Activated gamma-delta T cell (primary cell): ENCODE results near the gene SPDEF.
A peak's percentile ranks its signal among the peaks of the same experiment; 100 is the strongest.

ENCODE experiments used
- DNase-seq: peaks from one replicate; lab custom pipeline; 2025; lab: John Stamatoyannopoulos, UW

The SPDEF gene

DNA sequence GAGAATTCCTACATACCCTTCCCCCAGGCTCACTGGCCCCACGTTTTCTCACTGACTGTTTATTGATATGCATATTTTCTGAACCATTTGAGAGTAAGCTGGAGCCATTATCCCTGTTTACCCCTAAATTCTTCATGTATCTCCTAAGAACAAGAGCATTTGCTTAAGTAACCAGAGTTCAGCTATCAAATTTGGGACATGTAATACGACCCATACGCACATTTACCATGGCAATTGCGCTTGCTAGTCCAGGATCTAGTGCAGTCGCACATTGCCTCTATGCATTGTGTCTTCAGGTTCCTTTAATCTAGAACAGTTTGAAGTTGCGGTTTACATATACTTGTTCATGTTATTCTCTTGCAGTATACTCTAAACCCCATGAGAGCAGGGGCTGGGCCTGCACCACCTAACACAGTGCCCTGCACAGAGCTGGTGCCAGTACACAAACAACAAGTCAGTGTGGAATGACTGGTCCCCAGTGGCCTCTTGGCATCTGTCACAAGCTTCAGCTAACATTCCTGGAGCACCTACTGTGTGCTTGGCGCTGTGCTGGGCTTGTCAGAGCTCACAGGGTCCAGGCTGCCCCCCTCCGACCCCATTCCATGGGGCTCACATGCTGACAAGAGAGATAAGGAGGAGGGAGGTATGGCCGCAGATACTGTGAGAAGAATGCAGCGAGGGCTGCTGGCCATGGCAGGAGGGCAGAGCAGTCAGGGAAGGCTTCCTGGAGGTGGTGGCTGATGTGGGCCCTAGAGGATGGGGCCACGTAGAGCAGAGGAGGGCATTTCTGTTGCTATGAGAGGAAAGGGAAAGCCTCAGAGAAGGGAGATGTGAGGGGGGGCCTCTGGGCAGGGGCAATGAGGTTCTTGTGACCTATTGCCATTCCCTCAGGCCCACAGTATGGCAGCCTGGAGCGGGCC is 28.1 kb downstream of the SPDEF start:
- no peak for DNase-seq

DNA sequence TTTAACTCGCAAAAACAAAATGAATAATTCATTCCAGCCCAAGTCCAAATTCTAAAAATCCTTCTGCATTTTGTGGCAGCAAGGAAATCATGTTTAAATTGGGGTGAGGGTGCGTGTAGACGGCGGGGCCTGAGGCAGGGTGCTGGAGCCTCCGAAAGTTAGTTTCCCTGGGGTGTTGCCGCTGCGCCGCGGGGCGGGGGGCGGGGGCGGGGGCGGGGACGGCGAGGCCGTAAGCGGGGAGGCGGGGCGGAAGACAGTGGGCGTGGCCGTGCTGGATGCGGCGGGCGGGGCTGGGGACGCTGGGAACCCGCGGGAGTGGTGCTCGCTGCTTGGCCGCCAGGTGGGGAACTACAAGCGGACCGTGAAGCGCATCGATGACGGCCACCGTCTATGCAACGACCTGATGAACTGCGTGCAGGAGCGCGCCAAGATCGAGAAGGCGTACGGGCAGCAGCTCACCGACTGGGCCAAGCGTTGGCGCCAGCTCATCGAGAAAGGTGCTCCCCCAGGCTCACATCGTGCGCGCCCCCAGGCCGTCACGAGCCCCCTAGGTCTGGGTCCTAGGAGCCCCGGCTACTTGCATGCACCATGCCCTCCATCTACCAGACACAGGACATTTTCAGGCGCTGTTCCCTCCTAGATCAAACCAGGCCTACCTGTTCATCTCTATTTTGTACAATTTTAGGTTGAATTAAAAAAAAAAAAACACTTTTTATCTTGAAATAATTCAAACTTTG is 29.0 kb downstream of the SPDEF start:
- DNase-seq: peak; percentile 89

DNA sequence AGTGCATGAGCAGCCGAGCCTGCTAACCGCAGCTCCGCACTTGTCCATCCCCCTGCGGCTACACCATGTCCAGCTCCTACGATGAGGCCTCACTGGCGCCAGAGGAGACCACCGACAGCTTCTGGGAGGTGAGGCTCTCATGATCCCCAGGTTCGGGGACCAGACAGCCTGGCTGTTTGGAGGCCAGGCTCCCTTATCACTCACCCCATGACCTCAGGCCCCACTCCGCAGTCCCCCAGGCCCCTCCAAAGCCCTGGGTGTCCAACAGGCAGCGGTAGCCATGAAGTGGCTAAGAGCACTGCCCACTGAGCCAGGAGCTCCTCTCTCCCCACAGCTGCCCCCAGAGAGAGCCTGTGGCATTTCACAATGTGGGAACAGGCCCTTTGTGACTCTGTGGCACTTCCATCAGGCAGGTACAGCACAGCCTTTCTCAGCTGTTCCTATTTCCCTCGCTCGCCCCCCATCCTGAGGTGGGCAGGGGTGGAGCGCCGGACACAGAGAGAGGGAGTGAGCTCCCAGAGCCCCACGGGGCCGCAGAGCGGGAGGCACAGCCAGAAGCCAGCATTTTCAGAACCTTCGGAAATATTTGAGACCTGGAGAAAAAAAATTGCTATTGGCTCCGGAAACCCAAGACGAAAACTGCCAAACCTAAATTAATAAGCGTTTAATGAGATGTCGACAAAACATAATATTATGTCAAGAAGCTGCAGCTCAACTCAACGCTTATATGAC is 29.7 kb downstream of the SPDEF start:
- no peak for DNase-seq

DNA sequence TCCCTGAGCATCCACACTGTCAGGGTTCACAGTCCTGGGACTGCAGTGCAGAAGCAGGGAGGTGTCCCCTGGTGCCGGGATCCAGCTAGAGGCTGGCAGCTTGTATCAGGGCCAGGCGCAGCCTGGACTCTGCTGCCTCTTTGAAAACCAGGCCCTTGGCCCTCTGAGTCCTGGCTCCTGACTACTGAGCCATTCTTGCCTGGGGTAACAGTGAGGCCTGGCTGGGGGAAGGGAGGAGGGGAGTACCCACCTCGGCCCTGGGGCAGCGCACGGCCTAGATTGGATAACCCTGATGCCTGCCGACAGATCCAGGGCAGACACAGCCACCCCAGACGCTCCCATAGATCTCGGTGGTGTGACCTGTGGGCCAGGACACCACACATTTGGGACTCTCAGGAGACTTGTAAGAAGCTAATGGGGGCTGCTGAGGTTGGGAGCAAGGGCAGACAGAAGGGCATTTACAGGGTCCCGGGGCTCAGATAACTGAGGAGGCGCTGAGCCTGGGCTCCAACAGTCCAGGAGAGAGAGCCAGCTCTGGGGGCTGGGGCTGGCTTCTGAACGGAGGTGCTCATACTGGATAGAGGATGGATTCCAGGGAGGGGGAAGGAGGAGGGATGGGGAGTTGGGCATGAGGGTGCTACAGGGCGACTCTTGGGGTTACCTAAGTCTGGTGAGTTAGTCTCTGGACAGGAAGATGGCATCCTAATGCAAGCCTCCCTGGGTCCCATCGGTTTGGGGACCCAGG is 30.5 kb downstream of the SPDEF start:
- no peak for DNase-seq

DNA sequence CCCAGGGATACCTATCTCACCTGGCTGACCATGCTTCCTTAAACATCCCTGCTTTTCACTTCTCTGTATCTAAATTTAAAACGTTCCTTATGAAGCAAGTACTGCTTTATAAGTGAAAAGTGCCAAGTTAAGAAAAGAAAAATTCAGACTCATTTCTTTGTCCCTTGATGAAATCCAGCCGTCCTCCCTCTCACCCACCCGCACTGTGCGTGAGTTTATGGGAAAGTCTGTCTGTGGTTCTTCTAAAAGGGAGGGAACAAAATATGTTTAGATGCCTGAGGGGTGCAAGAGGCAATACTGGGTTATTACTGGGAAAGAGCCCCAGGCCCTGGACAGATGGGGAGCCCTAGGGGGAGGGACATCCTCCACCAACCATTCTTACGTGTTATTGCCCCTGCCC is 31.2 kb downstream of the SPDEF start:
- DNase-seq: no peak

DNA sequence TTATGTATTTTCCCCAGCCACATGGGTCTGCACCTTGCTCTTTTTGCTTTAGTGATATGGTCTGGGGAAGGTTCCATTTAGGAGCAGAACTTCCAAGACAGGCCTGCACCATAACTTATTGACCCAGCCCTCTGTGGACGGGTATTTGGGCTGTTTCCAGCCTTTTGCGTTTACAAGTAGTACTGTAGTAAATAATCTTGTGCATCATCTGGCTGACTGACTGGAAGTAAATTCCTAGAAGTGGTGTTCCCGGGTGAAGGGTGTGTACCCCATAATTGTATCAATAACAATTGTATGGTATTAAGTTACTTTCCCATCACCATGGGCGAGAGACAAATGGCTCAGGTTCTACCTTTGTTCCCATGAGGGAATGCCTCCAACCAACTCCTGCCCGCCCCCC is 31.6 kb downstream of the SPDEF start:
- DNase-seq: no peak

DNA sequence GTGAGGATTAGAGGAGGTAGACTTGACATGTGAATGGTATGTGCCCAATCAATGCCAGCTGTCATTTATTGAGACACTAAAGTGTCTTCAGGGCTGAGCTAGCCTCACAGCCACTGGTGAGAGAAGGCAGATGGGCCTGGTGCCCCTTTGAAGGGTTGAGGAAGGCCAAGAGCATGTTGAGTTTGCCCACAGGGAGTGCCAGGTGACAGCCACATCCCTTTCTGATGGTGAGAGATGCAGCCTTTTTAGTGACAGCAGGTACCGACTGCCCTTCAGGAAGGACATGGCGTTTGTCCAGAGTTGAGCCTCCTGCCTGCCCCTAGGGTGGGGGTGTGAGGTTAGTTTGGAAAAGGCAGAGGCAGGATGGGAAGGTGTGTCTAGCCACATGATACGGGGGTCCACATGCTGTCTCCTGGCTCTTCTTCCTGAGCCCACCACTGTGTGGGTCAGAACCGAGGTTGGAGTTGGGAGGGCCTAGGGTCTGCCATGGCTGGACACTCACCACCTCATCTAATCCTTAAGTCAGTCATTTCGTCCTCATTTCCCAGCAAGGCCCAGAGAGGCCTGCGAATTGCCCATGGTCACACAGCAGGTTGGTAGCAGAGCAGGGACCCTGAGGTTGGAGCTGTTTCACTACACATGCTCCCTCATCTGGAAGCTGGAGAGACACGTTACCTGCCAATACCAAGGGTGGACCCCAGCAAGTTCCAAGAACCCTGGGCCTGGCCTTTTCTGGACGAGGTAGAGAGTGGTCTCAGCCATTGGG is 32.5 kb downstream of the SPDEF start:
- DNase-seq: no peak

DNA sequence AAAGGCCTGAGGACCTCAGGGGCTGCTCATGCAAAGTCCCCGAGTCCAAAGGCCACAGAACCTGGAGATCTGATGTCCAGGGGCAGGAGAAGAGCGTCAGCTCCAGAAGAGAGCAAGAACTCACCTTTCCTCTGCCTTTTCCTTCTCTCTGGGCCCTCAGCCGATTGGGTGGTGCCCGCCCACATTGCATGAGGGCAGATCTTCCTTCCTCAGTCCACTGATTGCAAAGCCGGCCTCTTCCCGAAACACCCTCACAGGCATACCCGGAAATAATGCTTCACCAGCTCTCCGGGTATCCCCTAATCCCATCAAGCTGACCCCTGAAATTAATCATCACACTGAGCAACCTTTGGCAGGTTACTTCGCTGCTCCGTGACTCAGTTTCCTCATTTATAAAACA is 33.4 kb downstream of the SPDEF start:
- no peak for DNase-seq

DNA sequence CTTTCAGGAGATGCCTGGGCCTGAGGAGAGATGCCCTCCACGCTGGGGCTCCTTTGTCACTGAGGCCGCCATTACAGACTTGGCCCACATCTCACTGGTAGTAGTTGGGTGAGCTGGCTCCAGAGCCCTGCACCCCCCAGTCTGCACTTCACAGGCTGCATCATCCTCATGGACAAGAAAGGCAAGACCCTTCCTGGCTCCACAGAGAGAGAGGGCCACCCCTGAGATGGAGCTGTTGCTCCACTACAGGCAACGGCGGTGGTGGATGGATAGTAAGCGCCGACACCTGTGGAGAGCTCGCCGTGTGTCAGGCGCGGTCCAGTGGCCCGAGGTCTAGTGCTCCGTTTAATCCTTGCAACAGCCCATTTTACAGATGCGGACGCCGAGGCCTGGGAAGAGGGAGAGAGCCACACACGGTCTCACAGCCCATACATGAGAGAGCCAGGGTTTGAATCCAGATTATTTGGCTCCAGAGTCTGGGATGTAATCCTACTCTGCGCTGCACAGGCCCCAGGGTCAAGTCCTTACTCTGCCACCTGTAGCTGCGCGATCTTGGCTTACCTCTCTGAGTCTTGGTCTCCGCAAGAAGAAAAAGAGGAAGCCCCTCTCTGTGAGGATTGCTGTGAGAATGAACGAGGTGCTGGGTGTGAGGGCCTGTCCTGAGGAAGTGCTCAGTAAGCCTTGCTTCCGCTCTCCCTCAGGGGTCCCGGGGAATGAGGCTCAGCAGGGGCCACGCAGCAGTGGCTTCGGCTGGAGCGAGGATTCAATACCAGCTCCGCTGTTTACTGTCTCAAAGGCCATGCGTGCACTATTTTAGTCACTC is 34.5 kb downstream of the SPDEF start:
- no peak for DNase-seq

DNA sequence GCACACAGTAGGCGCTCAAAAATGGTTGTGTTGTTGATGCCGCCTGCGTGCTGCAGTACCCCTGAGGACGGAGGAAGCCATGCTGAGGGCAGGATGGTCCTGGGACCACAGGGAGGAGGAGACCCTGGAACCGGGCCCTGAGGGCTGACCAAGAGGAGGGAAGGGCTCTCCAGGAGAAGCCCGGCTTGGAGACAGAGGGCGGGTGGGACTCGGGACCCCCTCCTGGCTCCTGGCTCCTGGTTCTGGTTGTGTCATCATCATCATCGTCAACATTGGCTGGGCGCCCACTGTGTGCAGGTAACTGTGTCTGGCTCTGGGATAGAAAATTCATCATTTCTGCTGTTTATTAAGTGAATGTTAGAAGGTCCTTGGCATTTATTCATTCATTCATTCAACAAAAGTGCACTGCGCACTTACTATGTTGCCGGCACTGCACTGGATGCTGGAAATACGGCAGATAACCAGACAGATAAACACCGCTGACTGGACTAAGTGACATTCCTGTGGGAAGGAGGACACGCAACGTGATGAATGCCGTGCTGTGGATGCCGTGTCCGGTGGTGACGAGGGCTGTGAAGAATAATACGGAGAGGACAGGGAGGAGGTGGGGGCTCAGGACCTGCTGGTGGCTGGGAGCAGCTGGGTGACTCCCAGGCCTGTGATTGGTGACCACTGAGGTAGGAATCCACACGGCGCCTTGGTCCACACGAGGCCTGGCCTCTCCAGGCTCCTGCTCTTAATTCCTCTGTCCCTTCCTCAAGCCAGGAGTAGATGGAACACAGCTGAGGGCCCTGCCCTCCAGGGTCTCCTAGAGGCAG is 35.3 kb downstream of the SPDEF start:
- no peak for DNase-seq

DNA sequence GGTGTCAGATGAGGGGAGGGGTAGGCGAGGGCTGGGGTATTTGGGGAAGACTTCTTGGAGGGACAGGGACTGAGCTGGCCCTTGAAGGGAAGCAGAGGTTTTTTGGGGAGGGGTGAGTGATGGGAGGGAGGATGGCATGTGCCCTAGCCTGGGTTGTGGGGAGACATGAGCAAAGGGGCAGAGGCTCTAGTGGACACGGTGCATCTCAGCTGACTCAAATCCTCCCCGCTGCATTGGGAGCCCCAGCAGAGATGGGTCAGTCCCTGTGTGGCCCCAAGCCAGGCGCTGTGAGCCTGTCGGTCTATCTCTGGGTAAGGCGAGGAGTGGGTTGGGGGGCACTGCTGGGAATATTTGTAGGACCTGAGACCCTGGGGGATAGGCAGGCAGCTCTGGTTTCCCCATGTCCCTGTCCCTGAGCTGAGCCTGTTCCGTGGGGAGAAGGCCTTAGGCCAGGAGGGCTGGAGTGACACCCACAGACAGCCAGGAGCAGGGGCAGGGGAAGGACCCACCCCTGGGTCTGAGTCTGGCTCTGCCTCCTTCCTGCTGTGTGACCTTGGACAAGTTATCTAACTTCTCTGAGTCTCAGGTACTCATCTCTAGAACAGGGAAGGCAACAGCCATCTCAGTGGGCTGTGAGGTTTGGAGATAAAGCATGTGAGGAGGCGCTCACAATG is 36.0 kb downstream of the SPDEF start:
- no peak for DNase-seq

DNA sequence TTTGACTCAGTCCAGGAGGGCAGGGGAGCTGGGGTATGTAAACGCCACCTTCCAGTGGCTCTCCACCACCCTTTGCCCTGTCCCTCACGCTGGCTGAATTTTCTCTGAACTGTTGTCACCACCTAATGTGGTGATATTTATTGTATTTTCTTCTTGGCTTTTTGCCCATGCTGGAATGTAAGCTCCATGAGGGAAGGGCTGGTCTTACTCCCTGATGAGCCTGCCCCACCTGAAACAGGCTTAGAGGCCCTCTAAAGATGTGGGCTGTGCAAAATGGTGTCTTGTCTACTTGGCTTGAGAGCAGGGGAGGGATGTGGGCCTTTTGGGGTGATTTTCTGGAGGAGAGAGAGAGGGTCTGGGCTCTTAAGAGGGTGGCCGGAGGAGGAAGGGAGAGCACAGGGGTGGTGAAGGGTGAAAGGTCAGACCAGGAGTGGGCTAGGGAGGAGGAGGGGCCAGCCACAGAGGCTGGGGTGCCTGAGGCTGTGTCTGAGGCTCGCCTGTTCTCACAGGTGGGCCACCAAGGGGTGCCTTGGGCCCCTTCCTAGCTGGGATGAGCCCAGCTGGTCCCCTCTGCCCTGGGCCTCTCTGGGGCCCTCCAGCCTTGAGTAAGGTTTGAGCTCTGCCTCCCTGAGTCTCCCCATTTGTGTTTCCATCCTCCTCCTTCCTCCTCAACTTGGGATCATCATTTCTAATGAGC is 37.3 kb downstream of the SPDEF start:
- DNase-seq: no peak

DNA sequence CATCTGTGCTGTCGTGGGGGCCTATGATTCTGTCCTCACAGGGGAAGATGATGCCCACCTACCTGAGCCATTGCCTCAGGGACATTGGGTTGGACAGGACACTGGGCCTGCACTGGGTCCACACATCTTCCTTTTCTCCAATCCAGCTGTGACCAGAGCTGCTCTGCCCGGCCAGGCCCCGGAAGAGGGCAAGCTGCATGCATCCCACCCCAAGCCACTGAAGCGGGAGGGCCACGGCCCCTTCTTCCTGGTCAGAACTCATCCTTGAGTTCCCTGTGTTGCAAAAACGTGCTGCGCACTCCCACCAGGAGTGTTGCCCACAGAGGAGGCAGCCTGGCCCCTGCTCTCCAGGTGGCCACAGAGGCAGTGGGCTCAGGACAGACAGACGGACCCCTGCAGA is 38.2 kb downstream of the SPDEF start:
- DNase-seq: no peak

DNA sequence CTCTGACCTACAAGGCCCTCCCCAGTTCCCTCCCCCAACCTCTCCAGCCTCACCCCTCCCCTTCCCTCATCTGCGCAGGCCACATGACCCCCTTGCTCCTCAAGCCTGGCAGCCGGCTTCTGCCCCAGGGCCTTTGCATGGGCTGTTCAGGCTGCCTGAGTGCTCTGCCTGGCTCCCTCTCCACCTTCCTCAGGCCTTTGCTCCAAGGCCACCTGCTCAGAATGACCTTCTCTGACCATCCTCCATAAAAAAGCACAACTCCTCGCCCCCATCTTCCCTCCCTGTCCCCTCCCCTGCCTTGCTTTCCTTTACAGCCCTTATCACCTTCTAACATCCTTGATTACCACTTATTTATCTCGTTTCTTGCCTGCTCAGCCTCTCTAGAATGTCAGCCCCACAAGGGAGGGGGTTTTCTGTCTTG is 38.7 kb downstream of the SPDEF start:
- no peak for DNase-seq

DNA sequence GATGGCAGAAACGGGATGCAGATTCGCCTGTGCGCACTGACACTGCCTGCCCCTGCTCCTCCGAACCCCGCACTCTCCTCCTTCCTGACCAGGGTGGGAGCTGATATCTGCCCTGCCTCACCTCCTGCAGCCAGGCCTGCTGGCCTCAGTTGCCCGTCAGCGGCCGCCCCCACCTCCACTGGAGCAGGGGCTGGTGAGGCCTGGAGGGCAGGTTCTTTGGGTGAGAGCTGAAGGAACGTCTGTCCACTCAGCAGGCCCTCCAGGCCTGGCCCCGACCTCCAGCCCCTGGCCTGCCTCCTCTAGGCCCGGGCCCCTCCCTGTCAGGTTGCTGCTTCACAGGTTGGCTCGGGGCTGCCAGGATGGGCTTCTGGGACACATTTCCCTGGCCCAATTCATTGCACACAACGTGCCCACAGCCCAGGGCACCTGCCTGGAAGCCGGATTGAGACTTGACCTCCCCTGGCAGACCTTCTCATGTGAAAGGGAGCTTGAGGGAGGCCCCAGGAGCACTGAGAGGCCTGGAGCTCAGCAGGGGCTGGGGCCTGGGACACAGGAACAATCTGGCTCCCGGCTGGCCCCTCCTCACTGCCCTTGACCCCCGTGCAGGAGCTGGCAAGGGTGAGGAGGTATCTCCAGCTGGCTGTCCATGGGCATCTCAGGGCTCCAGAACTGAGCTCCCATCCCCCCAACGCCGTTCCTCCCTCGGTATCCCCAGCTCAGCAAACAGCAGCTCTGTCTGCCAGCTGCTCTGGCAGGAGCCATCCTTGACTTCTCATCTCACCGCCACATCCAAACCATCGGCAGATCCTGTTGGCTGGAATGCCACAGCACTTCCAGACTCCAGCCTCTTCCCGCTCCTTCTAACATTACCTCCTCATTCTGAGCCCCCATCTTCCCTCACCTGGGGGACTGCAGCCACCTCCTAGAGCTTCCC is 39.5 kb downstream of the SPDEF start:
- DNase-seq: no peak

DNA sequence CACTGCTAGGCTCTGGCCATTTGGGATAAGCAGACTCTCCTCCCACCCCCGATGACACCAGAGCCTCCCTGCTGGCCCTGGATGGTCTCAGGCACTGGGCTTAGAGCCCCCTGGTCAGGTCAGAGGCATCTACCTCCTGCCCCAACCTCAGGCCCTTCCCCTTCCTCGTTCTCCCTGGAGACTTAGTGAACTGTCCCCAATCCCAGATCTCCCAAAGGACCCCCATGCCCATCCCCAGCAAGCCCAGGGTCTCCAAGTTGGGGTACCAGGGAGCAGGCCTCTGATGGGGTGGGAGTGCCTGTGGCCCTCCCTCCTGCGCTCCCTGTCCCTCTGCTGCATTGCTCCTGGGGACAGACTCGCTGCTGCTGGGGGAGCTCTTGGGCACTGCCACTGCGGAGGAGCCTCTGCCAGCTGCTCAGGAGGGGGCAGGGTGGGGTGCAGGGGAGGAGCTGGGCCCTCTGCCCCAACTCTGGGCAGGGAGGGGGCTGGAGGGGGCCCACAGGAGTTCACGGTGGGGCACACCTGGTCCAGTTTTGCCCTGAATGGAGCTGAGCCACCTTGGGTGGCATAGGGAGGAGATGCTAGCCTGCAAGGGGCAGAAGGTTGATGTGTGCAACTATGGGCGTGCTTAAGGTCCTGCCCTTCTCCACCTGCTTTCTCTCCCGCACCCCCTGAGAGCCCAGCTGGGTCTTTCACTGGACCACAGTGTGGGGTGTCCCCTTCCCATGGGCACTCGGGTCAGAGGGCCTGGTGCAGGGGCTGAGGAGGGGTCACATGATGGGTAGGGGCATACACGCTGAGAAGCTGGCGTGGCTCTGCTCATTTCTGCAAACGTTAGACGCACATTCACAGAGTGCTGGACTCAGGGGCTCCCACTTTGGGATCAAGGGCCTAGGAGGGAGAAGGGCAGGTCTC is 40.4 kb downstream of the SPDEF start:
- DNase-seq: no peak
